Osteocyte (in vitro differentiated cells): ENCODE data around the gene TWNK. TPM values are rescaled to one million over a fixed set of nuclear protein-coding genes. Genes with fewer than 3 reads are reported as not detected.

ENCODE experiments used
- DNase-seq: peaks from one replicate; pipeline ENCODE4 v3.0.0; 2021; ENCODE audit warnings: mixed read lengths; ENCODE audit not compliant: unreplicated experiment; ENCODE audit errors: extremely low spot score
- H3K27ac Mint-ChIP-seq: one replicate; pipeline ENCODE4 v1.8.0; 2021; ENCODE audit warnings: mild to moderate bottlenecking, mixed read lengths; ENCODE audit not compliant: unreplicated experiment
- H3K27me3 Mint-ChIP-seq: one replicate; pipeline ENCODE4 v1.8.0; 2021; ENCODE audit warnings: mixed read lengths; ENCODE audit not compliant: unreplicated experiment
- H3K36me3 Mint-ChIP-seq: one replicate; pipeline ENCODE4 v1.8.0; 2021; ENCODE audit warnings: mixed read lengths; ENCODE audit not compliant: unreplicated experiment
- H3K4me1 Mint-ChIP-seq: one replicate; pipeline ENCODE4 v1.8.0; 2021; ENCODE audit warnings: mixed read lengths; ENCODE audit not compliant: unreplicated experiment
- H3K4me3 Mint-ChIP-seq: one replicate; pipeline ENCODE4 v1.8.0; 2021; ENCODE audit warnings: mild to moderate bottlenecking, moderate library complexity, mixed read lengths; ENCODE audit not compliant: unreplicated experiment
- H3K9me3 Mint-ChIP-seq: one replicate; pipeline ENCODE4 v1.8.0; 2021; ENCODE audit warnings: mixed read lengths; ENCODE audit not compliant: unreplicated experiment
- CTCF ChIP-seq: fragments of 200-600 bp; sonication (generic); IDR thresholded peaks from 2 replicates; pipeline ENCODE4 v1.5.0; 2021; ENCODE audit warnings: antibody characterized with exemption, mild to moderate bottlenecking, moderate library complexity
- total RNA-seq: library from RNA; stranded (reverse); gene quantifications from 2 replicates; pipeline ENCODE4 v1.2.1, GENCODE V29; 2021

TWNK gene
- total RNA-seq, 1 donor from 2014 or later = 7.1 TPM

GRCh38 chr10:100980311-100980710, 7.0 kb upstream of the TWNK start:
- Mint-ChIP-seq H3K27me3 (no peaks in the 10 kb centered on the region), H3K36me3 (peaks cover 15% of the 10 kb centered on the region), H3K27ac (no peak overlapping the region), H3K4me1 (no peaks in the 10 kb centered on the region), H3K4me3 (no peak overlapping the region), H3K9me3 (no peaks in the 10 kb centered on the region)
- no peak for TF ChIP-seq CTCF
- DNase-seq = no peak

- DNase-seq = no peak
- H3K27ac Mint-ChIP-seq = no peak overlapping the region
These were observed 6.6 kb upstream of the TWNK start for GRCh38 chr10:100980711-100981110.

GRCh38 chr10:100981178-100981772, 6.1 kb upstream of the TWNK start:
- TF ChIP-seq CTCF = no peak
- H3K4me3 Mint-ChIP-seq = no peak overlapping the region
- peaks cover 19% of the 10 kb centered on the region for H3K36me3 Mint-ChIP-seq
- no peaks in the 10 kb centered on the region for H3K9me3 Mint-ChIP-seq
- no peak for DNase-seq
- H3K4me1 Mint-ChIP-seq = peaks cover 6% of the 10 kb centered on the region
- no peaks in the 10 kb centered on the region for H3K27me3 Mint-ChIP-seq
- H3K27ac Mint-ChIP-seq = no peak overlapping the region

More at GRCh38 chr10:100980711-100981110, 6.6 kb upstream of the TWNK start:
- Mint-ChIP-seq H3K9me3 (no peaks in the 10 kb centered on the region), H3K36me3 (peaks cover 17% of the 10 kb centered on the region), H3K4me1 (peaks cover under 1% of the 10 kb centered on the region), H3K27me3 (no peaks in the 10 kb centered on the region), H3K4me3 (no peak overlapping the region)
- no peak for TF ChIP-seq CTCF

GRCh38 chr10:100982916-100983830, 4.2 kb upstream of the TWNK start:
- Mint-ChIP-seq H3K27ac (no peak overlapping the region), H3K9me3 (no peaks in the 10 kb centered on the region), H3K36me3 (peaks cover 19% of the 10 kb centered on the region), H3K4me1 (peaks cover 22% of the 10 kb centered on the region), H3K4me3 (no peak overlapping the region), H3K27me3 (no peaks in the 10 kb centered on the region)
- no peak for DNase-seq
- no peak for TF ChIP-seq CTCF
